Activated T-cell treated with anti-CD3 and anti-CD28 coated beads for 48 hours (primary cell): Measurements from ENCODE around the gene USP32.
"Not testable (repeated sequence)": the region's sequence is repeated elsewhere in the genome, so short reads cannot be mapped to it uniquely, and the experiment has no call there.

ENCODE experiments used
- DNase-seq: peaks from one replicate; pipeline ENCODE4 v3.0.0-alpha.2; 2020; ENCODE audit warnings: low read depth

USP32 gene

GRCh38 chr17:60372790-60373483, 19.0 kb downstream of the USP32 start:
- no peak for DNase-seq

- no peak for DNase-seq
Observed at GRCh38 chr17:60371818-60372510, 20.0 kb downstream of the USP32 start.

- DNase-seq: no peak
Observed at GRCh38 chr17:60371416-60371815, 20.5 kb downstream of the USP32 start.

- DNase-seq: no peak
Observed at GRCh38 chr17:60369727-60370126, 22.2 kb downstream of the USP32 start.

GRCh38 chr17:60363700-60364405, 28.1 kb downstream of the USP32 start:
- DNase-seq: no peak

GRCh38 chr17:60362329-60362728, 29.6 kb downstream of the USP32 start:
- DNase-seq: no peak

GRCh38 chr17:60361889-60362288, 30.0 kb downstream of the USP32 start:
- DNase-seq: no peak

GRCh38 chr17:60359415-60359814, 32.5 kb downstream of the USP32 start:
- no peak for DNase-seq

GRCh38 chr17:60358606-60359225, 33.2 kb downstream of the USP32 start:
- DNase-seq: no peak

GRCh38 chr17:60356940-60357339, 35.0 kb downstream of the USP32 start:
- no peak for DNase-seq

GRCh38 chr17:60355663-60356594, 36.0 kb downstream of the USP32 start:
- no peak for DNase-seq

- DNase-seq: no peak
Observed at GRCh38 chr17:60354223-60354622, 37.7 kb downstream of the USP32 start.

- no peak for DNase-seq
Observed at GRCh38 chr17:60353773-60354172, 38.2 kb downstream of the USP32 start.

- no peak for DNase-seq
Observed at GRCh38 chr17:60352569-60352968, 39.4 kb downstream of the USP32 start.

GRCh38 chr17:60352071-60352470, 39.9 kb downstream of the USP32 start:
- no peak for DNase-seq

- DNase-seq: no peak
Observed at GRCh38 chr17:60351012-60351695, 40.8 kb downstream of the USP32 start.

- no peak for DNase-seq
Observed at GRCh38 chr17:60348616-60349015, 43.3 kb downstream of the USP32 start.

GRCh38 chr17:60345233-60345632, 46.7 kb downstream of the USP32 start:
- DNase-seq: no peak

GRCh38 chr17:60342492-60342891, 49.4 kb downstream of the USP32 start:
- not testable (repeated sequence) for DNase-seq

GRCh38 chr17:60335289-60335688, 56.6 kb downstream of the USP32 start:
- DNase-seq: no peak

GRCh38 chr17:60333628-60334031, 58.3 kb downstream of the USP32 start:
- no peak for DNase-seq
